Liver (tissue), 3 donors: Measurements from ENCODE around the gene CUX1.

Experiments used
- CTCF ChIP-seq: fragments of 150-350 bp; IDR thresholded peaks from 2 replicates; pipeline ENCODE4 v1.5.1; 2017; ENCODE audit warnings: improper control_type of control experiment, low read depth, low read length; ENCODE audit not compliant: missing input control
- EGR1 ChIP-seq, 2 donors: IDR thresholded peaks; 2 replicates each; pipeline ENCODE4 v1.6.1; 2016 to 2018; ENCODE audit warnings: antibody characterized with exemption in 2 of 2, low read depth in 2 of 2
- FOXA1 ChIP-seq: IDR thresholded peaks from 2 replicates; pipeline ENCODE4 v1.6.1; 2016; ENCODE audit warnings: antibody characterized with exemption
- GABPA ChIP-seq, 2 donors: IDR thresholded peaks in 1 of 2; conservative IDR thresholded peaks in 1 of 2; 2 replicates each; pipeline ENCODE4 v1.6.1; 2016; ENCODE audit warnings: antibody characterized with exemption in 2 of 2, mild to moderate bottlenecking in 1 of 2, moderate library complexity in 1 of 2
- JUND ChIP-seq, 2 donors: IDR thresholded peaks; 2 replicates each; pipeline ENCODE4 v1.6.1; 2016; ENCODE audit warnings: antibody characterized with exemption in 2 of 2
- MAX ChIP-seq: IDR thresholded peaks from 2 replicates; pipeline ENCODE4 v1.6.1; 2016; ENCODE audit warnings: antibody characterized with exemption
- NR2F2 ChIP-seq: IDR thresholded peaks from 2 replicates; pipeline ENCODE4 v1.6.1; 2016; ENCODE audit warnings: antibody characterized with exemption
- RAD21 ChIP-seq, 2 donors: IDR thresholded peaks; 2 replicates each; pipeline ENCODE4 v1.6.1; 2016; ENCODE audit warnings: antibody characterized with exemption in 2 of 2, mild to moderate bottlenecking in 2 of 2
- REST ChIP-seq: IDR thresholded peaks from 2 replicates; pipeline ENCODE4 v1.6.1; 2016; ENCODE audit warnings: antibody characterized with exemption, mild to moderate bottlenecking
- TAF1 ChIP-seq: conservative IDR thresholded peaks from 2 replicates; pipeline ENCODE4 v1.6.1; 2016; ENCODE audit warnings: antibody characterized with exemption, mild to moderate bottlenecking
- YY1 ChIP-seq: IDR thresholded peaks from 2 replicates; pipeline ENCODE4 v1.6.1; 2016; ENCODE audit warnings: antibody characterized with exemption, mild to moderate bottlenecking
- donor health status: healthy.
- donor health status: healthy.

- TF ChIP-seq CTCF: no peak
- no peak for TF ChIP-seq RAD21 (IDR thresholded peaks at IDR 0.05)
- no peak for TF ChIP-seq EGR1 (IDR thresholded peaks at IDR 0.05; ENCODE audit: low read depth in 2 of 2)
- no peak for TF ChIP-seq NR2F2
- TF ChIP-seq JUND (IDR thresholded peaks at IDR 0.05): no peak
- TF ChIP-seq YY1: no peak
- TF ChIP-seq GABPA (IDR thresholded peaks at IDR 0.05 in 1 of 2, conservative IDR thresholded peaks at IDR 0.05 in 1 of 2): no peak
- TF ChIP-seq FOXA1: no peak
- TF ChIP-seq MAX: no peak
- TF ChIP-seq REST: no peak
- no peak for TF ChIP-seq TAF1
These were observed 23.9 kb downstream of the CUX1 start for GRCh38 chr7:101841328-101841727.
